WTC11 (cell line): Measurements from ENCODE around the gene NUP214. TPM values are rescaled to one million over a fixed set of nuclear protein-coding genes. Genes with fewer than 3 reads are reported as not detected.

Experiments
- ATAC-seq: fragments of 200-7000 bp; cut with Tn5 transposase; 2 replicates; pipeline ENCODE4 v1.10.0; 2021; ENCODE audit warnings: mild to moderate bottlenecking, moderate library complexity
- CTCF ChIA-PET: fragments of 300-600 bp; sonication (Branson Sonifier 250); formaldehyde crosslinking; loops from one replicate; lab custom pipeline; 2021; ENCODE audit warnings: antibody characterized with exemption; lab: Charles Lee
- POLR2A ChIA-PET: fragments of 350-600 bp; sonication (Branson Sonifier 250); formaldehyde crosslinking; loops from one replicate; lab custom pipeline; 2021; ENCODE audit warnings: antibody characterized with exemption; lab: Charles Lee
- DNase-seq: peaks from one replicate; pipeline ENCODE4 v3.0.0; 2021; ENCODE audit warnings: low spot score
- H3K27ac Mint-ChIP-seq: 2 replicates; pipeline ENCODE4 v1.8.0; 2021; ENCODE audit warnings: mixed read lengths
- H3K27me3 Mint-ChIP-seq: 2 replicates; pipeline ENCODE4 v1.8.0; 2021; ENCODE audit warnings: low read depth, mild to moderate bottlenecking, moderate library complexity, mixed read lengths
- H3K36me3 Mint-ChIP-seq: 2 replicates; pipeline ENCODE4 v1.8.0; 2021; ENCODE audit warnings: mixed read lengths
- H3K4me1 Mint-ChIP-seq: 2 replicates; pipeline ENCODE4 v1.8.0; 2022; ENCODE audit warnings: mixed read lengths
- H3K4me3 Mint-ChIP-seq: 2 replicates; pipeline ENCODE4 v1.8.0; 2021; ENCODE audit warnings: mild to moderate bottlenecking, moderate library complexity, mixed read lengths
- H3K9me3 Mint-ChIP-seq: 2 replicates; pipeline ENCODE4 v1.8.0; 2021; ENCODE audit warnings: mixed read lengths
- AFF4 ChIP-seq: sonication (generic); formaldehyde crosslinking; IDR thresholded peaks from 2 replicates; pipeline ENCODE4 v1.8.1; 2023; ENCODE audit warnings: mild to moderate bottlenecking, missing genetic modification reagents, borderline replicate concordance
- AR ChIP-seq: fragments of 250-450 bp; sonication (Bioruptor Pico); IDR thresholded peaks from 2 replicates; pipeline ENCODE4 v1.9.0; 2021; ENCODE audit warnings: mild to moderate bottlenecking
- CREM ChIP-seq: sonication (generic); formaldehyde crosslinking; IDR thresholded peaks from 2 replicates; pipeline ENCODE4 v1.8.1; 2022; ENCODE audit warnings: mild to moderate bottlenecking, missing genetic modification reagents, moderate library complexity
- E2F1 ChIP-seq: sonication (generic); formaldehyde crosslinking; IDR thresholded peaks from 2 replicates; pipeline ENCODE4 v1.8.0; 2022; ENCODE audit warnings: mild to moderate bottlenecking, missing genetic modification reagents
- E2F4 ChIP-seq: sonication (generic); formaldehyde crosslinking; IDR thresholded peaks from 2 replicates; pipeline ENCODE4 v1.8.1; 2022; ENCODE audit warnings: low read depth, mild to moderate bottlenecking, moderate library complexity, missing genetic modification reagents, borderline replicate concordance
- E2F5 ChIP-seq: sonication (generic); formaldehyde crosslinking; IDR thresholded peaks from 2 replicates; pipeline ENCODE4 v1.8.1; 2022; ENCODE audit warnings: mild to moderate bottlenecking, moderate library complexity, missing genetic modification reagents
- ETV6 ChIP-seq: sonication (generic); formaldehyde crosslinking; IDR thresholded peaks from 2 replicates; pipeline ENCODE4 v1.8.1; 2022; ENCODE audit warnings: mild to moderate bottlenecking, missing genetic modification reagents
- GABPB1 ChIP-seq: sonication (generic); formaldehyde crosslinking; IDR thresholded peaks from 2 replicates; pipeline ENCODE4 v1.8.1; 2023; ENCODE audit warnings: mild to moderate bottlenecking, missing genetic modification reagents
- JAZF1 ChIP-seq: fragments of 250-450 bp; sonication (Bioruptor Pico); IDR thresholded peaks from 2 replicates; pipeline ENCODE4 v1.9.0; 2021; ENCODE audit warnings: moderate library complexity, mild to moderate bottlenecking, inconsistent platforms
- MXD4 ChIP-seq: fragments of 250-450 bp; sonication (Bioruptor Pico); IDR thresholded peaks from 2 replicates; pipeline ENCODE4 v1.8.0; 2021; ENCODE audit warnings: mild to moderate bottlenecking, moderate library complexity, borderline replicate concordance
- NFATC4 ChIP-seq: fragments of 250-450 bp; sonication (Bioruptor Pico); IDR thresholded peaks from 2 replicates; pipeline ENCODE4 v1.9.0; 2021; ENCODE audit warnings: mild to moderate bottlenecking
- RELA ChIP-seq: sonication (generic); formaldehyde crosslinking; IDR thresholded peaks from 2 replicates; pipeline ENCODE4 v1.8.1; 2022; ENCODE audit warnings: missing genetic modification reagents, mild to moderate bottlenecking, borderline replicate concordance
- SMAD3 ChIP-seq: sonication (generic); formaldehyde crosslinking; IDR thresholded peaks from 2 replicates; pipeline ENCODE4 v1.8.0; 2022; ENCODE audit warnings: missing genetic modification reagents, mild to moderate bottlenecking, borderline replicate concordance
- SOX15 ChIP-seq: fragments of 250-450 bp; sonication (Bioruptor Pico); IDR thresholded peaks from 2 replicates; pipeline ENCODE4 v1.9.0; 2021; ENCODE audit warnings: mild to moderate bottlenecking
- TEAD1 ChIP-seq: sonication (generic); formaldehyde crosslinking; IDR thresholded peaks from 2 replicates; pipeline ENCODE4 v1.8.0; 2022; ENCODE audit warnings: mild to moderate bottlenecking, missing genetic modification reagents
- USF1 ChIP-seq: sonication (generic); formaldehyde crosslinking; IDR thresholded peaks from 2 replicates; pipeline ENCODE4 v1.8.0; 2022; ENCODE audit warnings: mild to moderate bottlenecking, missing genetic modification reagents
- ZBTB43 ChIP-seq: sonication (generic); formaldehyde crosslinking; IDR thresholded peaks from 2 replicates; pipeline ENCODE4 v1.8.1; 2023; ENCODE audit warnings: mild to moderate bottlenecking, missing genetic modification reagents
- ZNF138 ChIP-seq: sonication (generic); formaldehyde crosslinking; conservative IDR thresholded peaks from 2 replicates; pipeline ENCODE4 v1.8.1; 2022; ENCODE audit warnings: mild to moderate bottlenecking, moderate library complexity, missing genetic modification reagents
- ZNF219 ChIP-seq: sonication (generic); formaldehyde crosslinking; IDR thresholded peaks from 2 replicates; pipeline ENCODE4 v1.8.0; 2023; ENCODE audit warnings: missing genetic modification reagents, mild to moderate bottlenecking, borderline replicate concordance
- ZNF416 ChIP-seq: fragments of 250-450 bp; sonication (Bioruptor Pico); IDR thresholded peaks from 2 replicates; pipeline ENCODE4 v1.9.0; 2021; ENCODE audit warnings: mild to moderate bottlenecking, inconsistent platforms
- ZNF423 ChIP-seq: fragments of 250-450 bp; sonication (Bioruptor Pico); IDR thresholded peaks from 2 replicates; pipeline ENCODE4 v2.1.2; 2022; ENCODE audit warnings: mild to moderate bottlenecking, moderate library complexity
- ZNF512 ChIP-seq: sonication (generic); formaldehyde crosslinking; IDR thresholded peaks from 2 replicates; pipeline ENCODE4 v1.8.1; 2022; ENCODE audit warnings: missing genetic modification reagents, borderline replicate concordance
- total RNA-seq: library from RNA; stranded (reverse); gene quantifications from 3 replicates; pipeline ENCODE4 v1.2.3, GENCODE V29; 2021

Gene NUP214
- total RNA-seq, 1 experiment from 2014 or later, result 41.8 TPM

- Mint-ChIP-seq H3K27ac (no peak overlapping the region), H3K27me3 (no peaks in the 10 kb centered on the region), H3K36me3 (peaks cover 67% of the 10 kb centered on the region), H3K9me3 (no peaks in the 10 kb centered on the region), H3K4me3 (no peak overlapping the region), H3K4me1 (no peaks in the 10 kb centered on the region)
- ChIA-PET CTCF (no interaction called here), POLR2A (no interaction called here)
- no peak for TF ChIP-seq TEAD1
- no peak for TF ChIP-seq E2F5
- TF ChIP-seq ZBTB43 (CRISPR knock-in tag), result no peak
- TF ChIP-seq ZNF219 (CRISPR knock-in tag), result no peak
- TF ChIP-seq JAZF1, result no peak
- TF ChIP-seq ZNF416 (CRISPR knock-in tag), result no peak
- no peak for TF ChIP-seq E2F1
- TF ChIP-seq NFATC4 (CRISPR knock-in tag), result no peak
- TF ChIP-seq AR, result no peak
- no peak for TF ChIP-seq ETV6
- no peak for TF ChIP-seq USF1 (CRISPR knock-in tag)
- TF ChIP-seq MXD4 (CRISPR knock-in tag), result no peak
- no peak for TF ChIP-seq ZNF138 (CRISPR knock-in tag)
- DNase-seq (no peak), ATAC-seq (no peak)
Measured at GRCh38 chr9:131140550-131140949, 15.2 kb downstream of the NUP214 start.

- no peaks in the 10 kb centered on the region for H3K27me3 Mint-ChIP-seq
- CTCF ChIA-PET, result no interaction called here
- no peak for ATAC-seq
- no peaks in the 10 kb centered on the region for H3K4me1 Mint-ChIP-seq
- no peak overlapping the region for H3K27ac Mint-ChIP-seq
- H3K9me3 Mint-ChIP-seq, result no peaks in the 10 kb centered on the region
- peaks cover 64% of the 10 kb centered on the region for H3K36me3 Mint-ChIP-seq
- DNase-seq, result no peak
- no peak overlapping the region for H3K4me3 Mint-ChIP-seq
- POLR2A ChIA-PET, result no interaction called here
- no peak for TF ChIP-seq E2F4 (CRISPR knock-in tag)
- TF ChIP-seq SMAD3 (CRISPR knock-in tag), result no peak
- no peak for TF ChIP-seq ZNF512 (CRISPR knock-in tag)
- no peak for TF ChIP-seq RELA
- no peak for TF ChIP-seq AFF4
- no peak for TF ChIP-seq CREM (CRISPR knock-in tag)
- no peak for TF ChIP-seq SOX15 (CRISPR knock-in tag)
- TF ChIP-seq MXD4 (CRISPR knock-in tag), result no peak
- no peak for TF ChIP-seq ZNF423 (CRISPR knock-in tag)
- TF ChIP-seq GABPB1 (CRISPR knock-in tag), result no peak
Measured at GRCh38 chr9:131142160-131142559, 16.8 kb downstream of the NUP214 start.
